Activated CD8-positive, alpha-beta T cell treated with anti-CD3 and anti-CD28 coated beads for 36 hours (primary cell): ENCODE measurements around the gene SLC35G1. TPM values are rescaled to one million over a fixed set of nuclear protein-coding genes. Genes with fewer than 3 reads are reported as not detected.

Experiments
- ATAC-seq: fragments of 200-7000 bp; cut with Tn5 transposase; one replicate; pipeline ENCODE4 v1.10.0; 2021; ENCODE audit warnings: mild to moderate bottlenecking, moderate library complexity
- CTCF ChIA-PET: fragments of 350-600 bp; sonication (Branson Sonifier 250); formaldehyde crosslinking; loops from one replicate; lab custom pipeline; 2021; ENCODE audit warnings: antibody characterized with exemption; lab: Charles Lee
- POLR2A ChIA-PET: fragments of 350-600 bp; sonication (Branson Sonifier 250); formaldehyde crosslinking; loops from one replicate; lab custom pipeline; 2021; ENCODE audit warnings: antibody characterized with exemption; lab: Charles Lee
- DNase-seq: peaks from one replicate; pipeline ENCODE4 v3.0.0-alpha.2; 2020
- H3K27ac Mint-ChIP-seq: one replicate; pipeline ENCODE4 v1.8.0; 2021; ENCODE audit warnings: mild to moderate bottlenecking, mixed read lengths
- H3K27me3 Mint-ChIP-seq: one replicate; pipeline ENCODE4 v1.8.0; 2021; ENCODE audit warnings: mixed read lengths
- H3K36me3 Mint-ChIP-seq: one replicate; pipeline ENCODE4 v1.8.0; 2021; ENCODE audit warnings: low read depth, mixed read lengths
- H3K4me1 Mint-ChIP-seq: one replicate; pipeline ENCODE4 v1.8.0; 2021; ENCODE audit warnings: low read depth, mixed read lengths
- H3K4me3 Mint-ChIP-seq: one replicate; pipeline ENCODE4 v1.8.0; 2021; ENCODE audit warnings: mild to moderate bottlenecking, moderate library complexity, mixed read lengths
- H3K9me3 Mint-ChIP-seq: one replicate; pipeline ENCODE4 v1.8.0; 2021; ENCODE audit warnings: mixed read lengths
- intact Hi-C: fragments of 100-400 bp; cut with micrococcal nuclease; formaldehyde crosslinking; loops from one replicate; pipeline ENCODE4 v1.10.0; 2022
- total RNA-seq, 2 experiments: library from RNA; stranded (reverse); gene quantifications; one replicate each; pipeline ENCODE4 v1.2.3, GENCODE V29; 2021
- TF ChIP-seq, protein P1 (sequence below): fragments of 200-600 bp; IDR thresholded peaks from one replicate; pipeline ENCODE4 v1.8.0; 2022; ENCODE audit warnings: antibody characterized with exemption, mild to moderate bottlenecking

The SLC35G1 gene
- total RNA-seq, 2 experiments from 2014 or later, result 2.0 to 3.2 TPM

DNA sequence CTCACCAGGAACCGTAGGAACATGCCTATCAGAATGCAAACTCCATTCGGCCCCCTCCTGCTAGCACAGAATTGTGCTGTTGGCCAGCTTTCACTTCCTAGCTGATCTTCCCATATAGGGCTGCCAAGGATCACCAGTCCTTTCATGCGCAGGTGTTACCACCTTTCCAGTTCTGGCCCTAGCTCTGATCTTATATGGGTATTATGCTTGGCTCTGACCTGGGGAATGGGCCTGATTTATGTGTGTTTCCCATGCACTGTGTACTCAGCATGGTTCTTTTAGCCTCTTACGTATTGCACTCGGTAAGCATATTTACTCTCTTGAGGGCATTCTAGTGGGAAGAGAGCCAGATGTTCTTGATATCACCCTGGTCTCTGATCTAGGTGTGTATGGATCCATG, 11.1 kb downstream of the SLC35G1 start:
- intact Hi-C loops, result no loop called here
- no peak for ATAC-seq
- Mint-ChIP-seq H3K27ac (no peak overlapping the region), H3K36me3 (peaks cover 9% of the 10 kb centered on the region), H3K4me3 (no peak overlapping the region), H3K27me3 (no peaks in the 10 kb centered on the region), H3K4me1 (peaks cover 6% of the 10 kb centered on the region), H3K9me3 (no peaks in the 10 kb centered on the region)
- CTCF ChIA-PET, result interaction anchor here (0.8 kb wide), 1 partner anchor 16 kb away, joined by 3 read pairs; no protein-coding TSS in a partner anchor
- DNase-seq, result no peak
- TF ChIP-seq, protein P1, sequence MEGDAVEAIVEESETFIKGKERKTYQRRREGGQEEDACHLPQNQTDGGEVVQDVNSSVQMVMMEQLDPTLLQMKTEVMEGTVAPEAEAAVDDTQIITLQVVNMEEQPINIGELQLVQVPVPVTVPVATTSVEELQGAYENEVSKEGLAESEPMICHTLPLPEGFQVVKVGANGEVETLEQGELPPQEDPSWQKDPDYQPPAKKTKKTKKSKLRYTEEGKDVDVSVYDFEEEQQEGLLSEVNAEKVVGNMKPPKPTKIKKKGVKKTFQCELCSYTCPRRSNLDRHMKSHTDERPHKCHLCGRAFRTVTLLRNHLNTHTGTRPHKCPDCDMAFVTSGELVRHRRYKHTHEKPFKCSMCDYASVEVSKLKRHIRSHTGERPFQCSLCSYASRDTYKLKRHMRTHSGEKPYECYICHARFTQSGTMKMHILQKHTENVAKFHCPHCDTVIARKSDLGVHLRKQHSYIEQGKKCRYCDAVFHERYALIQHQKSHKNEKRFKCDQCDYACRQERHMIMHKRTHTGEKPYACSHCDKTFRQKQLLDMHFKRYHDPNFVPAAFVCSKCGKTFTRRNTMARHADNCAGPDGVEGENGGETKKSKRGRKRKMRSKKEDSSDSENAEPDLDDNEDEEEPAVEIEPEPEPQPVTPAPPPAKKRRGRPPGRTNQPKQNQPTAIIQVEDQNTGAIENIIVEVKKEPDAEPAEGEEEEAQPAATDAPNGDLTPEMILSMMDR, result no peak
- POLR2A ChIA-PET, result no interaction called here

GRCh38 chr10:93907059-93907458, 13.3 kb downstream of the SLC35G1 start:
- POLR2A ChIA-PET, result no interaction called here

GRCh38 chr10:93911866-93912265, 18.1 kb downstream of the SLC35G1 start:
- no peak overlapping the region for H3K27ac Mint-ChIP-seq
- POLR2A ChIA-PET, result no interaction called here
- ATAC-seq (no peak), DNase-seq (no peak)
- peaks cover 6% of the 10 kb centered on the region for H3K36me3 Mint-ChIP-seq
- CTCF ChIA-PET, result no interaction called here
- H3K27me3 Mint-ChIP-seq, result no peaks in the 10 kb centered on the region
- H3K9me3 Mint-ChIP-seq, result no peaks in the 10 kb centered on the region
- no peaks in the 10 kb centered on the region for H3K4me1 Mint-ChIP-seq
- TF ChIP-seq, protein P1, result no peak
- H3K4me3 Mint-ChIP-seq, result no peak overlapping the region
- intact Hi-C loops, result no loop called here

More at GRCh38 chr10:93907059-93907458, 13.3 kb downstream of the SLC35G1 start:
- ATAC-seq, result no peak
- TF ChIP-seq, protein P1, result no peak
- Mint-ChIP-seq H3K27ac (no peak overlapping the region), H3K27me3 (no peaks in the 10 kb centered on the region), H3K4me1 (peaks cover 6% of the 10 kb centered on the region), H3K4me3 (no peak overlapping the region), H3K36me3 (peaks cover 6% of the 10 kb centered on the region), H3K9me3 (no peaks in the 10 kb centered on the region)
- intact Hi-C loops, result no loop called here
- DNase-seq, result no peak
- CTCF ChIA-PET, result no interaction called here

- CTCF ChIA-PET, result no interaction called here
- no peaks in the 10 kb centered on the region for H3K9me3 Mint-ChIP-seq
These were observed 18.7 kb downstream of the SLC35G1 start for GRCh38 chr10:93912444-93912843.

GRCh38 chr10:93913706-93914105, 19.9 kb downstream of the SLC35G1 start:
- CTCF ChIA-PET, result no interaction called here
- POLR2A ChIA-PET, result no interaction called here
- Mint-ChIP-seq H3K27me3 (no peaks in the 10 kb centered on the region), H3K9me3 (no peaks in the 10 kb centered on the region), H3K27ac (no peak overlapping the region), H3K4me3 (no peak overlapping the region), H3K4me1 (no peaks in the 10 kb centered on the region), H3K36me3 (peaks cover under 1% of the 10 kb centered on the region)
- TF ChIP-seq, protein P1, result no peak
- intact Hi-C loops, result no loop called here
- DNase-seq (no peak), ATAC-seq (no peak)

More at GRCh38 chr10:93912444-93912843, 18.7 kb downstream of the SLC35G1 start:
- DNase-seq (no peak), ATAC-seq (no peak)
- TF ChIP-seq, protein P1, result no peak
- POLR2A ChIA-PET, result no interaction called here
- no peaks in the 10 kb centered on the region for H3K4me1 Mint-ChIP-seq
- H3K27ac Mint-ChIP-seq, result no peak overlapping the region
- H3K36me3 Mint-ChIP-seq, result peaks cover 6% of the 10 kb centered on the region
- H3K4me3 Mint-ChIP-seq, result no peak overlapping the region
- intact Hi-C loops, result no loop called here
- no peaks in the 10 kb centered on the region for H3K27me3 Mint-ChIP-seq
